Panc1 (cell line): ENCODE measurements around the gene ADAMTS18. TPM values are rescaled to one million over a fixed set of nuclear protein-coding genes. Genes with fewer than 3 reads are reported as not detected.

Experiments used
- ATAC-seq: fragments of 200-7000 bp; cut with Tn5 transposase; 2 replicates; pipeline ENCODE4 v1.9.1; 2020; ENCODE audit warnings: mild to moderate bottlenecking, moderate library complexity
- BruUV-seq: library from RNA; stranded (reverse); fragments of 400-500 nt; replicated peaks from 2 replicates; lab custom pipeline; 2021; lab: Mats Ljungman, UMichigan
- CTCF ChIA-PET: fragments of 300-600 bp; sonication (Branson Sonifier 250); formaldehyde crosslinking; loops from one replicate; lab custom pipeline; 2022; ENCODE audit warnings: antibody characterized with exemption; lab: Charles Lee
- POLR2A ChIA-PET: fragments of 300-600 bp; sonication (Branson Sonifier 250); formaldehyde crosslinking; loops from one replicate; lab custom pipeline; 2022; ENCODE audit warnings: antibody characterized with exemption; lab: Charles Lee
- DNase-seq: peaks from one replicate; pipeline ENCODE4 v3.0.0-alpha.2; 2010; ENCODE audit warnings: low read depth, low spot score
- H3K27ac ChIP-seq: 2 replicates; pipeline ENCODE4 v1.5.1; 2011; ENCODE audit warnings: mild to moderate bottlenecking, low read length, inconsistent platforms
- H3K27me3 ChIP-seq: fragments of 200-500 bp; sonication (Bioruptor generic); 2 replicates; pipeline ENCODE4 v1.6.0; 2014; ENCODE audit warnings: low read length, inconsistent platforms; ENCODE audit not compliant: control insufficient read depth, insufficient read depth
- H3K36me3 ChIP-seq: fragments of 200-500 bp; sonication (Bioruptor generic); 2 replicates; pipeline ENCODE4 v1.5.1; 2014; ENCODE audit warnings: inconsistent platforms, mild to moderate bottlenecking, low read length, moderate library complexity; ENCODE audit not compliant: control insufficient read depth, insufficient read depth
- H3K4me1 ChIP-seq: 2 replicates; pipeline ENCODE4 v1.5.1; 2011; ENCODE audit warnings: inconsistent platforms, mild to moderate bottlenecking, low read length, moderate library complexity; ENCODE audit not compliant: control insufficient read depth, insufficient read depth
- H3K4me3 ChIP-seq, 2 experiments: 2 replicates each; pipeline ENCODE4 v1.5.1; 2011 to 2012; ENCODE audit warnings: low read depth in 2 of 2, low read length in 2 of 2, mild to moderate bottlenecking in 2 of 2, inconsistent platforms in 1 of 2, moderate library complexity in 1 of 2
- H3K9me3 ChIP-seq: fragments of 200-500 bp; sonication (Bioruptor generic); 2 replicates; pipeline ENCODE4 v1.5.1; 2014; ENCODE audit warnings: low read depth, mild to moderate bottlenecking, inconsistent platforms, low read length, moderate library complexity; ENCODE audit not compliant: control insufficient read depth, insufficient read depth
- POLR2AphosphoS5 ChIP-seq: IDR thresholded peaks from 2 replicates; pipeline ENCODE4 v1.6.1; 2012; ENCODE audit warnings: mild to moderate bottlenecking, low read depth, low read length, moderate library complexity
- SIN3A ChIP-seq: IDR thresholded peaks from 2 replicates; pipeline ENCODE4 v1.6.1; 2012; ENCODE audit warnings: low read depth, mild to moderate bottlenecking, low read length, moderate library complexity, borderline replicate concordance; ENCODE audit not compliant: insufficient read depth
- TCF7L2 ChIP-seq: IDR thresholded peaks from 2 replicates; pipeline ENCODE4 v1.6.1; 2011; ENCODE audit warnings: mild to moderate bottlenecking, low read depth, low read length, inconsistent platforms
- in situ Hi-C: cut with HindIII; loops from 2 replicates; pipeline ENCODE4 v1.10.0; 2016; ENCODE audit warnings: low sequenced_read_pairs, low pct_unique_long_range_greater_than_20kb
- intact Hi-C: fragments of 100-400 bp; cut with micrococcal nuclease; formaldehyde crosslinking; loops from one replicate; pipeline ENCODE4 v1.10.0; 2022; ENCODE audit not compliant: unreplicated experiment
- total RNA-seq: library from RNA; stranded (reverse); gene quantifications from one replicate; pipeline ENCODE4 v1.2.1, GENCODE V29; 2021; ENCODE audit not compliant: unreplicated experiment
- TF ChIP-seq, protein P1 (sequence below): fragments of 450-650 bp; IDR thresholded peaks from 2 replicates; pipeline ENCODE4 v1.5.1; 2017; ENCODE audit warnings: mild to moderate bottlenecking
- TF ChIP-seq, protein P2 (sequence below), 2 experiments: IDR thresholded peaks; 2 replicates each; pipeline ENCODE4 v1.6.1; 2011 to 2012; ENCODE audit warnings: low read depth in 2 of 2, control low read depth in 1 of 2, low read length in 1 of 2, mild to moderate bottlenecking in 1 of 2, moderate library complexity in 1 of 2; ENCODE audit not compliant: insufficient read depth in 1 of 2

ADAMTS18 gene
- total RNA-seq, 1 experiment from 2014 or later: not detected

DNA sequence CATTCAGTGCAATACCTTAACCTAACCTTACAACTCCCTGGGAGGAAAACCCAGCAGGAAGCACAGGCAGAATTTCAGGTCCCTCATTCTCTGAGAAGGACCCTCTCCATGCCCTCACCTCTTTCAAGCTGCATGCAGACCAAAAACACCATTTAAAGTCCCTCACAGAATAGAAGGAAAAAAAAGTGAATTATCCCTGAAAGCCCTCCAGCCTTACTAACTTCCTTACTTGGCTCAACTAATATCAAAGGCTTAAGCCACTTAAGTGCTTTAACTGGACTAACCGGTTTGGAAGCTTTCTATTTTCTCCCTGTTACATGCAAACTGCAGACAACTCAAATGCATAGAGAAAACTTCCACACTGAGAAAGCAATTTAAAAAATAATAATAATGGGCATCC lies 60.5 kb downstream of the ADAMTS18 start:
- Histone ChIP-seq H3K27ac (no peak overlapping the region; the same call in 1 of the 2 replicates), H3K4me1 (no peaks in the 10 kb centered on the region), H3K36me3 (no peaks in the 10 kb centered on the region), H3K27me3 (no peaks in the 10 kb centered on the region), H3K4me3 (no peak overlapping the region), H3K9me3 (no peaks in the 10 kb centered on the region)
- ChIA-PET POLR2A (no interaction called here), CTCF (no interaction called here)
- in situ Hi-C loops (no loop called here), intact Hi-C loops (no loop called here)
- no TSS peak for BruUV-seq
- ATAC-seq (no peak), DNase-seq (no peak)
- no peak for TF ChIP-seq TCF7L2
- TF ChIP-seq, protein P1, sequence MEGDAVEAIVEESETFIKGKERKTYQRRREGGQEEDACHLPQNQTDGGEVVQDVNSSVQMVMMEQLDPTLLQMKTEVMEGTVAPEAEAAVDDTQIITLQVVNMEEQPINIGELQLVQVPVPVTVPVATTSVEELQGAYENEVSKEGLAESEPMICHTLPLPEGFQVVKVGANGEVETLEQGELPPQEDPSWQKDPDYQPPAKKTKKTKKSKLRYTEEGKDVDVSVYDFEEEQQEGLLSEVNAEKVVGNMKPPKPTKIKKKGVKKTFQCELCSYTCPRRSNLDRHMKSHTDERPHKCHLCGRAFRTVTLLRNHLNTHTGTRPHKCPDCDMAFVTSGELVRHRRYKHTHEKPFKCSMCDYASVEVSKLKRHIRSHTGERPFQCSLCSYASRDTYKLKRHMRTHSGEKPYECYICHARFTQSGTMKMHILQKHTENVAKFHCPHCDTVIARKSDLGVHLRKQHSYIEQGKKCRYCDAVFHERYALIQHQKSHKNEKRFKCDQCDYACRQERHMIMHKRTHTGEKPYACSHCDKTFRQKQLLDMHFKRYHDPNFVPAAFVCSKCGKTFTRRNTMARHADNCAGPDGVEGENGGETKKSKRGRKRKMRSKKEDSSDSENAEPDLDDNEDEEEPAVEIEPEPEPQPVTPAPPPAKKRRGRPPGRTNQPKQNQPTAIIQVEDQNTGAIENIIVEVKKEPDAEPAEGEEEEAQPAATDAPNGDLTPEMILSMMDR: no peak
- no peak for TF ChIP-seq POLR2AphosphoS5
- TF ChIP-seq SIN3A: no peak
- TF ChIP-seq, protein P2, sequence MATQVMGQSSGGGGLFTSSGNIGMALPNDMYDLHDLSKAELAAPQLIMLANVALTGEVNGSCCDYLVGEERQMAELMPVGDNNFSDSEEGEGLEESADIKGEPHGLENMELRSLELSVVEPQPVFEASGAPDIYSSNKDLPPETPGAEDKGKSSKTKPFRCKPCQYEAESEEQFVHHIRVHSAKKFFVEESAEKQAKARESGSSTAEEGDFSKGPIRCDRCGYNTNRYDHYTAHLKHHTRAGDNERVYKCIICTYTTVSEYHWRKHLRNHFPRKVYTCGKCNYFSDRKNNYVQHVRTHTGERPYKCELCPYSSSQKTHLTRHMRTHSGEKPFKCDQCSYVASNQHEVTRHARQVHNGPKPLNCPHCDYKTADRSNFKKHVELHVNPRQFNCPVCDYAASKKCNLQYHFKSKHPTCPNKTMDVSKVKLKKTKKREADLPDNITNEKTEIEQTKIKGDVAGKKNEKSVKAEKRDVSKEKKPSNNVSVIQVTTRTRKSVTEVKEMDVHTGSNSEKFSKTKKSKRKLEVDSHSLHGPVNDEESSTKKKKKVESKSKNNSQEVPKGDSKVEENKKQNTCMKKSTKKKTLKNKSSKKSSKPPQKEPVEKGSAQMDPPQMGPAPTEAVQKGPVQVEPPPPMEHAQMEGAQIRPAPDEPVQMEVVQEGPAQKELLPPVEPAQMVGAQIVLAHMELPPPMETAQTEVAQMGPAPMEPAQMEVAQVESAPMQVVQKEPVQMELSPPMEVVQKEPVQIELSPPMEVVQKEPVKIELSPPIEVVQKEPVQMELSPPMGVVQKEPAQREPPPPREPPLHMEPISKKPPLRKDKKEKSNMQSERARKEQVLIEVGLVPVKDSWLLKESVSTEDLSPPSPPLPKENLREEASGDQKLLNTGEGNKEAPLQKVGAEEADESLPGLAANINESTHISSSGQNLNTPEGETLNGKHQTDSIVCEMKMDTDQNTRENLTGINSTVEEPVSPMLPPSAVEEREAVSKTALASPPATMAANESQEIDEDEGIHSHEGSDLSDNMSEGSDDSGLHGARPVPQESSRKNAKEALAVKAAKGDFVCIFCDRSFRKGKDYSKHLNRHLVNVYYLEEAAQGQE (IDR thresholded peaks at IDR 0.05; ENCODE audit: insufficient read depth in 1 of 2, low read depth in 2 of 2, low read length in 1 of 2): no peak

GRCh38 chr16:77373726-77374125 lies 61.1 kb downstream of the ADAMTS18 start:
- in situ Hi-C loops: no loop called here
- DNase-seq (no peak), ATAC-seq (no peak)
- TF ChIP-seq SIN3A: no peak
- no peak for TF ChIP-seq TCF7L2
- TF ChIP-seq, protein P2 (IDR thresholded peaks at IDR 0.05; ENCODE audit: insufficient read depth in 1 of 2, low read depth in 2 of 2, low read length in 1 of 2): no peak
- TF ChIP-seq, protein P1: no peak
- no peak for TF ChIP-seq POLR2AphosphoS5
- Histone ChIP-seq H3K36me3 (no peaks in the 10 kb centered on the region), H3K4me1 (no peaks in the 10 kb centered on the region), H3K27me3 (no peaks in the 10 kb centered on the region), H3K27ac (no peak overlapping the region), H3K9me3 (no peaks in the 10 kb centered on the region), H3K4me3 (no peak overlapping the region)
- POLR2A ChIA-PET: no interaction called here
- CTCF ChIA-PET: no interaction called here
- BruUV-seq: no TSS peak
- intact Hi-C loops: no loop called here
